GM23338 (cell line): ENCODE data around the gene CBLIF. TPM values are rescaled to one million over a fixed set of nuclear protein-coding genes. Genes with fewer than 3 reads are reported as not detected.

Experiments
- ATAC-seq: fragments of 200-7000 bp; cut with Tn5 transposase; 3 replicates; pipeline ENCODE4 v1.9.1; 2020
- DNase-seq: peaks from one replicate; pipeline ENCODE4 v3.0.0-alpha.2; 2015; ENCODE audit warnings: low spot score
- H2AFZ ChIP-seq: fragments of 200-600 bp; sonication (generic); 2 replicates; pipeline ENCODE4 v1.8.0; 2016; ENCODE audit warnings: antibody characterized with exemption, mild to moderate bottlenecking, moderate library complexity
- H3F3A ChIP-seq: fragments of 200-600 bp; sonication (generic); replicated peaks from 2 replicates; pipeline ENCODE4 v1.8.0; 2017; ENCODE audit warnings: antibody characterized with exemption, mixed run types, low read depth
- H3K27ac ChIP-seq: fragments of 200-600 bp; sonication (generic); 2 replicates; pipeline ENCODE4 v1.6.1; 2016; ENCODE audit warnings: low read depth
- H3K27me3 ChIP-seq: fragments of 200-600 bp; sonication (generic); 2 replicates; pipeline ENCODE4 v1.8.0; 2016; ENCODE audit warnings: mild to moderate bottlenecking, mixed run types, moderate library complexity; ENCODE audit not compliant: insufficient read depth
- H3K36me3 ChIP-seq: fragments of 200-600 bp; sonication (generic); 2 replicates; pipeline ENCODE4 v1.8.0; 2016; ENCODE audit warnings: mild to moderate bottlenecking; ENCODE audit not compliant: insufficient read depth
- H3K4me1 ChIP-seq: fragments of 200-600 bp; sonication (generic); 2 replicates; pipeline ENCODE4 v1.8.0; 2016; ENCODE audit warnings: mild to moderate bottlenecking, moderate library complexity; ENCODE audit not compliant: insufficient read depth
- H3K4me2 ChIP-seq: fragments of 200-600 bp; sonication (generic); 2 replicates; pipeline ENCODE4 v1.7.1; 2017; ENCODE audit warnings: mixed run types
- H3K4me3 ChIP-seq: fragments of 200-600 bp; sonication (generic); 2 replicates; pipeline ENCODE4 v1.6.1; 2016; ENCODE audit warnings: mixed run types
- H3K79me2 ChIP-seq: fragments of 200-600 bp; sonication (generic); replicated peaks from 2 replicates; pipeline ENCODE4 v1.8.0; 2017; ENCODE audit warnings: mild to moderate bottlenecking; ENCODE audit not compliant: insufficient read depth
- H3K9me2 ChIP-seq: fragments of 200-600 bp; sonication (generic); 2 replicates; pipeline ENCODE4 v1.8.0; 2017; ENCODE audit not compliant: insufficient read depth
- H4K20me1 ChIP-seq: fragments of 200-600 bp; sonication (generic); replicated peaks from 2 replicates; pipeline ENCODE4 v1.8.0; 2017; ENCODE audit warnings: mild to moderate bottlenecking; ENCODE audit not compliant: insufficient read depth
- H3K27ac Mint-ChIP-seq: 2 replicates; pipeline ENCODE4 v1.8.0; 2020; ENCODE audit warnings: inconsistent platforms, mild to moderate bottlenecking, moderate library complexity, mixed read lengths
- H3K27me3 Mint-ChIP-seq: 3 replicates; pipeline ENCODE4 v1.8.0; 2022; ENCODE audit warnings: low read depth, mild to moderate bottlenecking, moderate library complexity, mixed read lengths, inconsistent platforms; ENCODE audit not compliant: insufficient read depth, poor library complexity
- H3K36me3 Mint-ChIP-seq: 3 replicates; pipeline ENCODE4 v1.8.0; 2021; ENCODE audit warnings: low read depth, mild to moderate bottlenecking, inconsistent platforms, moderate library complexity, mixed read lengths
- H3K4me1 Mint-ChIP-seq: 3 replicates; pipeline ENCODE4 v1.8.0; 2020; ENCODE audit warnings: mild to moderate bottlenecking, inconsistent platforms, mixed read lengths
- H3K4me3 Mint-ChIP-seq: 3 replicates; pipeline ENCODE4 v1.8.0; 2021; ENCODE audit warnings: moderate library complexity, mild to moderate bottlenecking, inconsistent platforms, mixed read lengths
- H3K9me3 Mint-ChIP-seq: 3 replicates; pipeline ENCODE4 v1.8.0; 2020; ENCODE audit warnings: moderate library complexity, mild to moderate bottlenecking, inconsistent platforms, mixed read lengths
- CTCF ChIP-seq, 2 experiments: fragments of 200-600 bp in 1 of 2; sonication (generic) in 1 of 2; conservative IDR thresholded peaks; 2 replicates each; pipeline versions ENCODE4 v1.5.1 to v1.6.1; 2016 to 2017; ENCODE audit warnings: antibody characterized with exemption in 2 of 2, low read depth in 2 of 2, mild to moderate bottlenecking in 2 of 2, moderate library complexity in 1 of 2
- ETS1 ChIP-seq: IDR thresholded peaks from 2 replicates; pipeline ENCODE4 v1.6.1; 2016; ENCODE audit warnings: antibody characterized with exemption
- EZH2 ChIP-seq: fragments of 200-600 bp; sonication (generic); IDR thresholded peaks from one replicate; pipeline ENCODE4 v1.8.0; 2017; ENCODE audit warnings: antibody characterized with exemption, mild to moderate bottlenecking, low read depth; ENCODE audit not compliant: unreplicated experiment
- EZH2phosphoT487 ChIP-seq: fragments of 200-600 bp; sonication (generic); IDR thresholded peaks from one replicate; pipeline ENCODE4 v1.8.1; 2018; ENCODE audit warnings: antibody characterized with exemption; ENCODE audit not compliant: unreplicated experiment
- JUNB ChIP-seq: IDR thresholded peaks from one replicate; pipeline ENCODE4 v1.6.1; 2016; ENCODE audit warnings: antibody characterized with exemption; ENCODE audit not compliant: unreplicated experiment
- REST ChIP-seq: IDR thresholded peaks from one replicate; pipeline ENCODE4 v1.6.1; 2018; ENCODE audit warnings: antibody characterized with exemption; ENCODE audit not compliant: unreplicated experiment
- STAT1 ChIP-seq: IDR thresholded peaks from one replicate; pipeline ENCODE4 v1.6.1; 2016; ENCODE audit warnings: antibody characterized with exemption; ENCODE audit not compliant: unreplicated experiment
- ZNF114 ChIP-seq: fragments of 250-450 bp; sonication (Bioruptor Pico); IDR thresholded peaks from 2 replicates; pipeline ENCODE4 v1.5.0; 2020; ENCODE audit warnings: mild to moderate bottlenecking, moderate library complexity
- polyA plus RNA-seq: library from polyadenylated mRNA; unstranded; fragments of >200 nt; fragmentation: Nextera tagmentation; extraction: Ambion mirVana; gene quantifications from 2 replicates; pipeline ENCODE4 v1.2.1, GENCODE V29; 2016
- total RNA-seq: library from RNA; depleted of rRNA; stranded (reverse); fragments of >200 nt; shearing (Covaris generic); gene quantifications from 2 replicates; pipeline ENCODE4 v1.2.3, GENCODE V29; 2014

CBLIF gene
- total and polyA plus RNA-seq, 2 experiments from 2014 or later, result not detected

GRCh38 chr11:59877784-59878183, 32.5 kb upstream of the CBLIF start (continued):
- no peak for TF ChIP-seq REST

- H3K4me2 ChIP-seq, result peak overlapping the region; percentile 18; the same call in 1 of the 2 replicates
- no peaks in the 10 kb centered on the region for H3K36me3 ChIP-seq
- no peaks in the 10 kb centered on the region for H3K79me2 ChIP-seq
- Mint-ChIP-seq H3K27ac (peak overlapping the region; percentile 39; the same call in 1 of the 2 replicates), H3K9me3 (no peaks in the 10 kb centered on the region), H3K4me1 (peaks cover 19% of the 10 kb centered on the region), H3K27me3 (peaks cover 1% of the 10 kb centered on the region), H3K36me3 (no peaks in the 10 kb centered on the region), H3K4me3 (no peak overlapping the region)
- no peak for ATAC-seq
- peaks cover 13% of the 10 kb centered on the region for H3K4me1 ChIP-seq
- no peaks in the 10 kb centered on the region for H4K20me1 ChIP-seq
- H3K9me2 ChIP-seq, result peaks cover 10% of the 10 kb centered on the region
- H3K4me3 ChIP-seq, result no peak overlapping the region
- H3K27ac ChIP-seq, result no peak overlapping the region
- no peak for DNase-seq
- no peaks in the 10 kb centered on the region for H3K27me3 ChIP-seq
- no peak overlapping the region for H2AFZ ChIP-seq
- no peaks in the 10 kb centered on the region for H3F3A ChIP-seq
- TF ChIP-seq EZH2 (no peak), REST (no peak), EZH2phosphoT487 (no peak), JUNB (no peak), STAT1 (no peak), ZNF114 (no peak), ETS1 (no peak), CTCF (conservative IDR thresholded peaks at IDR 0.05; ENCODE audit: low read depth in 2 of 2) (no peak)
These were observed 32.0 kb upstream of the CBLIF start for GRCh38 chr11:59877325-59877724.
